ENCODE data around the gene LRIG1.

GRCh38 chr3:66470956-66471686, 29.7 kb downstream of the LRIG1 start:
- TF ChIP-seq ZNF555 (tag by site-specific recombination; conservative IDR thresholded peaks at IDR 0.05) (no peak), TCF7L2 (IDR thresholded peaks at IDR 0.05; ENCODE audit: borderline replicate concordance, low read depth, low read length) (no peak), PBX3 (CRISPR knock-in tag; IDR thresholded peaks at IDR 0.05) (no peak), CTCF (tag by site-specific recombination; IDR thresholded peaks at IDR 0.05) (no peak), ZBTB8A (tag by site-specific recombination; IDR thresholded peaks at IDR 0.05) (no peak), ZBTB21 (tag by site-specific recombination; IDR thresholded peaks at IDR 0.05) (no peak), ZNF138 (tag by site-specific recombination; IDR thresholded peaks at IDR 0.05; ENCODE audit: borderline replicate concordance) (no peak), ZNF514 (tag by site-specific recombination; IDR thresholded peaks at IDR 0.05) (no peak), REST (tag by site-specific recombination; IDR thresholded peaks at IDR 0.05) (no peak)
